Liver (tissue), 9 donors: ENCODE results near the gene SFMBT2. TPM values are rescaled to one million over a fixed set of nuclear protein-coding genes. Genes with fewer than 3 reads are reported as not detected.

Experiments
- DNase-seq: peaks from one replicate; pipeline ENCODE4 v3.0.0-alpha.2; 2017; ENCODE audit warnings: low spot score
- H3K27ac ChIP-seq, 2 donors: one replicate each; pipeline ENCODE4 v1.7.0; 2013; ENCODE audit warnings: inconsistent platforms in 2 of 2, low read length in 2 of 2, control low read depth in 1 of 2, low read depth in 1 of 2, mild to moderate bottlenecking in 1 of 2
- H3K27me3 ChIP-seq, 4 donors: one replicate each; pipeline versions ENCODE4 v1.6.1 to v1.7.0; 2013; ENCODE audit warnings: low read length in 3 of 4, inconsistent platforms in 1 of 4, mild to moderate bottlenecking in 1 of 4, moderate library complexity in 1 of 4; ENCODE audit not compliant: control insufficient read depth in 4 of 4, insufficient read depth in 4 of 4
- H3K36me3 ChIP-seq, 4 donors: one replicate each; pipeline versions ENCODE4 v1.6.1 to v1.7.0; 2013; ENCODE audit warnings: low read length in 3 of 4, mild to moderate bottlenecking in 3 of 4, low read depth in 1 of 4, moderate library complexity in 1 of 4; ENCODE audit not compliant: control insufficient read depth in 4 of 4, insufficient read depth in 3 of 4
- H3K4me1 ChIP-seq, 4 donors: one replicate each; pipeline versions ENCODE4 v1.6.1 to v1.7.0; 2013; ENCODE audit warnings: low read length in 3 of 4, mild to moderate bottlenecking in 3 of 4, moderate library complexity in 1 of 4; ENCODE audit not compliant: control insufficient read depth in 4 of 4, insufficient read depth in 4 of 4
- H3K4me3 ChIP-seq, 3 donors: one replicate each; pipeline versions ENCODE4 v1.6.1 to v1.7.0; 2013; ENCODE audit warnings: low read length in 3 of 3, control low read depth in 1 of 3, low read depth in 1 of 3, mild to moderate bottlenecking in 1 of 3
- H3K9ac ChIP-seq, 2 donors: one replicate each; pipeline ENCODE4 v1.7.0; 2013; ENCODE audit warnings: low read length in 2 of 2, mild to moderate bottlenecking in 2 of 2, moderate library complexity in 2 of 2, control low read depth in 1 of 2, low read depth in 1 of 2
- H3K9me3 ChIP-seq, 4 donors: one replicate each; pipeline versions ENCODE4 v1.6.1 to v1.7.0; 2013; ENCODE audit warnings: low read length in 3 of 4; ENCODE audit not compliant: control insufficient read depth in 4 of 4
- EGR1 ChIP-seq, 2 donors: IDR thresholded peaks; 2 replicates each; pipeline ENCODE4 v1.6.1; 2016 to 2018; ENCODE audit warnings: antibody characterized with exemption in 2 of 2, low read depth in 2 of 2
- FOXA1 ChIP-seq: IDR thresholded peaks from 2 replicates; pipeline ENCODE4 v1.6.1; 2016; ENCODE audit warnings: antibody characterized with exemption
- GABPA ChIP-seq, 2 donors: IDR thresholded peaks in 1 of 2; conservative IDR thresholded peaks in 1 of 2; 2 replicates each; pipeline ENCODE4 v1.6.1; 2016; ENCODE audit warnings: antibody characterized with exemption in 2 of 2, mild to moderate bottlenecking in 1 of 2, moderate library complexity in 1 of 2
- HNF4A ChIP-seq, 2 donors: conservative IDR thresholded peaks; 2 replicates each; pipeline ENCODE4 v1.6.1; 2016; ENCODE audit warnings: antibody characterized with exemption in 2 of 2, mild to moderate bottlenecking in 2 of 2
- HNF4G ChIP-seq: IDR thresholded peaks from 2 replicates; pipeline ENCODE4 v1.6.1; 2016; ENCODE audit warnings: antibody characterized with exemption
- JUND ChIP-seq, 2 donors: IDR thresholded peaks; 2 replicates each; pipeline ENCODE4 v1.6.1; 2016; ENCODE audit warnings: antibody characterized with exemption in 2 of 2
- NR2F2 ChIP-seq: IDR thresholded peaks from 2 replicates; pipeline ENCODE4 v1.6.1; 2016; ENCODE audit warnings: antibody characterized with exemption
- RAD21 ChIP-seq, 2 donors: IDR thresholded peaks; 2 replicates each; pipeline ENCODE4 v1.6.1; 2016; ENCODE audit warnings: antibody characterized with exemption in 2 of 2, mild to moderate bottlenecking in 2 of 2
- REST ChIP-seq: IDR thresholded peaks from 2 replicates; pipeline ENCODE4 v1.6.1; 2016; ENCODE audit warnings: antibody characterized with exemption, mild to moderate bottlenecking
- SP1 ChIP-seq: IDR thresholded peaks from 2 replicates; pipeline ENCODE4 v1.6.1; 2018; ENCODE audit warnings: antibody characterized with exemption, mild to moderate bottlenecking
- TAF1 ChIP-seq: conservative IDR thresholded peaks from 2 replicates; pipeline ENCODE4 v1.6.1; 2016; ENCODE audit warnings: antibody characterized with exemption, mild to moderate bottlenecking
- YY1 ChIP-seq: IDR thresholded peaks from 2 replicates; pipeline ENCODE4 v1.6.1; 2016; ENCODE audit warnings: antibody characterized with exemption, mild to moderate bottlenecking
- WGBS: extraction: QIAGEN DNeasy Blood & Tissue Kit; methylation state at CpG from one replicate; pipeline ENCODE4 v1.1.7; 2013; 5-methylcytosine and 5-hydroxymethylcytosine counted together
- polyA plus RNA-seq, 2 donors: library from polyadenylated mRNA; stranded (reverse) in 1 of 2; unstranded in 1 of 2; fragments of 200-250 nt in 1 of 2; fragments of >200 nt in 1 of 2; fragmentation: Nextera tagmentation in 1 of 2; extraction: Ambion mirVana in 1 of 2; gene quantifications; one replicate each; pipeline versions ENCODE4 v1.2.1 to v1.2.3, GENCODE V29; 2013 to 2015
- total RNA-seq, 2 donors: library from RNA; depleted of rRNA; stranded (reverse); fragments of >200 nt; gene quantifications; one replicate each; pipeline ENCODE4 v1.2.3, GENCODE V29; 2014
- TF ChIP-seq, protein P1 (sequence below): fragments of 150-350 bp; IDR thresholded peaks from 2 replicates; pipeline ENCODE4 v1.5.1; 2017; ENCODE audit warnings: improper control_type of control experiment, low read depth, low read length; ENCODE audit not compliant: missing input control
- TF ChIP-seq, protein P2 (sequence below): IDR thresholded peaks from 2 replicates; pipeline ENCODE4 v1.6.1; 2016; ENCODE audit warnings: antibody characterized with exemption
- TF ChIP-seq, protein P3 (sequence below): IDR thresholded peaks from 2 replicates; pipeline ENCODE4 v1.6.1; 2016; ENCODE audit warnings: antibody characterized with exemption
- TF ChIP-seq, protein P4 (sequence below): IDR thresholded peaks from 2 replicates; pipeline ENCODE4 v1.6.1; 2016; ENCODE audit warnings: antibody characterized with exemption
- donor health status: healthy.
- donor health status: healthy.
- donor health status: healthy.
- donor health status: healthy.
- donor health status: healthy.

SFMBT2 gene
- total and polyA plus RNA-seq, 4 donors, result 0.46 to 2.8 (median 1.5) TPM

- no peaks in the 10 kb centered on the region for H3K4me1 ChIP-seq
- no peak for TF ChIP-seq FOXA1
- TF ChIP-seq EGR1 (IDR thresholded peaks at IDR 0.05; ENCODE audit: low read depth in 2 of 2), result no peak
- TF ChIP-seq TAF1, result no peak
- TF ChIP-seq HNF4G, result no peak
- no peak for TF ChIP-seq YY1
- TF ChIP-seq JUND (IDR thresholded peaks at IDR 0.05), result no peak
- TF ChIP-seq SP1, result no peak
- no peak for TF ChIP-seq RAD21 (IDR thresholded peaks at IDR 0.05)
- no peak for TF ChIP-seq HNF4A (conservative IDR thresholded peaks at IDR 0.05)
- TF ChIP-seq, protein P1, sequence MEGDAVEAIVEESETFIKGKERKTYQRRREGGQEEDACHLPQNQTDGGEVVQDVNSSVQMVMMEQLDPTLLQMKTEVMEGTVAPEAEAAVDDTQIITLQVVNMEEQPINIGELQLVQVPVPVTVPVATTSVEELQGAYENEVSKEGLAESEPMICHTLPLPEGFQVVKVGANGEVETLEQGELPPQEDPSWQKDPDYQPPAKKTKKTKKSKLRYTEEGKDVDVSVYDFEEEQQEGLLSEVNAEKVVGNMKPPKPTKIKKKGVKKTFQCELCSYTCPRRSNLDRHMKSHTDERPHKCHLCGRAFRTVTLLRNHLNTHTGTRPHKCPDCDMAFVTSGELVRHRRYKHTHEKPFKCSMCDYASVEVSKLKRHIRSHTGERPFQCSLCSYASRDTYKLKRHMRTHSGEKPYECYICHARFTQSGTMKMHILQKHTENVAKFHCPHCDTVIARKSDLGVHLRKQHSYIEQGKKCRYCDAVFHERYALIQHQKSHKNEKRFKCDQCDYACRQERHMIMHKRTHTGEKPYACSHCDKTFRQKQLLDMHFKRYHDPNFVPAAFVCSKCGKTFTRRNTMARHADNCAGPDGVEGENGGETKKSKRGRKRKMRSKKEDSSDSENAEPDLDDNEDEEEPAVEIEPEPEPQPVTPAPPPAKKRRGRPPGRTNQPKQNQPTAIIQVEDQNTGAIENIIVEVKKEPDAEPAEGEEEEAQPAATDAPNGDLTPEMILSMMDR, result no peak
- TF ChIP-seq, protein P2, sequence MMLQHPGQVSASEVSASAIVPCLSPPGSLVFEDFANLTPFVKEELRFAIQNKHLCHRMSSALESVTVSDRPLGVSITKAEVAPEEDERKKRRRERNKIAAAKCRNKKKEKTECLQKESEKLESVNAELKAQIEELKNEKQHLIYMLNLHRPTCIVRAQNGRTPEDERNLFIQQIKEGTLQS, result no peak
- TF ChIP-seq, protein P3, sequence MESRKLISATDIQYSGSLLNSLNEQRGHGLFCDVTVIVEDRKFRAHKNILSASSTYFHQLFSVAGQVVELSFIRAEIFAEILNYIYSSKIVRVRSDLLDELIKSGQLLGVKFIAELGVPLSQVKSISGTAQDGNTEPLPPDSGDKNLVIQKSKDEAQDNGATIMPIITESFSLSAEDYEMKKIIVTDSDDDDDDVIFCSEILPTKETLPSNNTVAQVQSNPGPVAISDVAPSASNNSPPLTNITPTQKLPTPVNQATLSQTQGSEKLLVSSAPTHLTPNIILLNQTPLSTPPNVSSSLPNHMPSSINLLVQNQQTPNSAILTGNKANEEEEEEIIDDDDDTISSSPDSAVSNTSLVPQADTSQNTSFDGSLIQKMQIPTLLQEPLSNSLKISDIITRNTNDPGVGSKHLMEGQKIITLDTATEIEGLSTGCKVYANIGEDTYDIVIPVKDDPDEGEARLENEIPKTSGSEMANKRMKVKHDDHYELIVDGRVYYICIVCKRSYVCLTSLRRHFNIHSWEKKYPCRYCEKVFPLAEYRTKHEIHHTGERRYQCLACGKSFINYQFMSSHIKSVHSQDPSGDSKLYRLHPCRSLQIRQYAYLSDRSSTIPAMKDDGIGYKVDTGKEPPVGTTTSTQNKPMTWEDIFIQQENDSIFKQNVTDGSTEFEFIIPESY, result no peak
- TF ChIP-seq, protein P4, sequence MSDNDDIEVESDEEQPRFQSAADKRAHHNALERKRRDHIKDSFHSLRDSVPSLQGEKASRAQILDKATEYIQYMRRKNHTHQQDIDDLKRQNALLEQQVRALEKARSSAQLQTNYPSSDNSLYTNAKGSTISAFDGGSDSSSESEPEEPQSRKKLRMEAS, result no peak
- TF ChIP-seq NR2F2, result no peak
- no peak for TF ChIP-seq GABPA (IDR thresholded peaks at IDR 0.05 in 1 of 2, conservative IDR thresholded peaks at IDR 0.05 in 1 of 2)
- no peak for TF ChIP-seq REST
- H3K9ac ChIP-seq, result no peak overlapping the region
- no peak overlapping the region for H3K4me3 ChIP-seq
- WGBS, result 37% methylated on average over 2 of the region's 2 CpGs
- no peaks in the 10 kb centered on the region for H3K27me3 ChIP-seq
- DNase-seq, result no peak
- no peaks in the 10 kb centered on the region for H3K9me3 ChIP-seq
- H3K36me3 ChIP-seq, result no peaks in the 10 kb centered on the region
- no peak overlapping the region for H3K27ac ChIP-seq
Observed at GRCh38 chr10:7302930-7303557, 107.8 kb downstream of the SFMBT2 start.
